ENCODE results near the gene FAM120A.

GRCh38 chr9:93586290-93587057, 135.0 kb downstream of the FAM120A start:
- TF ChIP-seq POLR2AphosphoS5 (IDR thresholded peaks at IDR 0.05) (no peak), CTCF (IDR thresholded peaks at IDR 0.05) (no peak), POLR2A (IDR thresholded peaks at IDR 0.05) (no peak)

Measured in prostate gland (tissue), 2 donors.